Neural progenitor cell (in vitro differentiated cells): ENCODE measurements around the gene POC1A.

Experiments
- CTCF ChIP-seq: fragments of 200-600 bp; sonication (generic); IDR thresholded peaks from 2 replicates; pipeline ENCODE4 v1.5.1; 2017; ENCODE audit warnings: antibody characterized with exemption, mild to moderate bottlenecking
- EZH2 ChIP-seq: fragments of 200-600 bp; sonication (generic); IDR thresholded peaks from 2 replicates; pipeline ENCODE4 v1.6.1; 2017; ENCODE audit warnings: antibody characterized with exemption, mild to moderate bottlenecking, moderate library complexity
- EZH2phosphoT487 ChIP-seq: fragments of 200-600 bp; sonication (generic); IDR thresholded peaks from 2 replicates; pipeline ENCODE4 v1.6.1; 2017; ENCODE audit warnings: antibody characterized with exemption

- TF ChIP-seq CTCF (peak; percentile 39), EZH2 (no peak), EZH2phosphoT487 (no peak)
Measured at GRCh38 chr3:52044869-52045619, 109.2 kb downstream of the POC1A start.
